GM13977 (cell line): Measurements from ENCODE around the gene DPCD.

ENCODE experiments used
- DNase-seq: peaks from one replicate; pipeline ENCODE4 v3.0.0; 2012; ENCODE audit warnings: low spot score
- in situ Hi-C: fragments of 300-500 bp; cut with MboI; formaldehyde crosslinking; loops from one replicate; pipeline ENCODE4 v1.12.0; 2022; ENCODE audit warnings: low sequenced_read_pairs, low pct_unique_long_range_greater_than_20kb, mixed read lengths, inconsistent platforms; ENCODE audit not compliant: unreplicated experiment
- TF ChIP-seq, protein P1 (sequence below): IDR thresholded peaks from 2 replicates; pipeline ENCODE4 v1.5.1; 2012; ENCODE audit warnings: mild to moderate bottlenecking, control low read depth; ENCODE audit not compliant: insufficient read depth; ENCODE audit errors: extremely low read depth, missing control alignments

Gene DPCD

DNA sequence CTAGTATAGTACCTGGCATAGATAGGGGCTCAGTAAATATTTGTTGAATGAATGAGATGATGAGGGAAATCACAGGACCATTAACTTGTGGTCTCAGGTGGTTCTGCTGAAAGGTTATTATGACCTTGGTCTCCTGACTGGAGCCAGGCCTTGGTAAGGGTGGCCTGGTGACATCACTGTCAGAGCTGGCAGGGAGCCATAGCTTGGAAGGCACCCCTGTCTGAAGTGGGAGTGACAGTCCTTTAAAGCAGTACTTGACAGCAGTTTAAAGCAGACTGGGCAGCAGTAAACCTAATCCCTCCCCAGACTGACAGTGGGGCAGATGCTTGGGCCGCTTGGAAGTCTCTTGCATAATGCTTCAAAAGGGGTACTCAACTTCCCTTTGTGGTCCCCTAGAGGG, 13.4 kb downstream of the DPCD start:
- no peak for DNase-seq
- TF ChIP-seq, protein P1, sequence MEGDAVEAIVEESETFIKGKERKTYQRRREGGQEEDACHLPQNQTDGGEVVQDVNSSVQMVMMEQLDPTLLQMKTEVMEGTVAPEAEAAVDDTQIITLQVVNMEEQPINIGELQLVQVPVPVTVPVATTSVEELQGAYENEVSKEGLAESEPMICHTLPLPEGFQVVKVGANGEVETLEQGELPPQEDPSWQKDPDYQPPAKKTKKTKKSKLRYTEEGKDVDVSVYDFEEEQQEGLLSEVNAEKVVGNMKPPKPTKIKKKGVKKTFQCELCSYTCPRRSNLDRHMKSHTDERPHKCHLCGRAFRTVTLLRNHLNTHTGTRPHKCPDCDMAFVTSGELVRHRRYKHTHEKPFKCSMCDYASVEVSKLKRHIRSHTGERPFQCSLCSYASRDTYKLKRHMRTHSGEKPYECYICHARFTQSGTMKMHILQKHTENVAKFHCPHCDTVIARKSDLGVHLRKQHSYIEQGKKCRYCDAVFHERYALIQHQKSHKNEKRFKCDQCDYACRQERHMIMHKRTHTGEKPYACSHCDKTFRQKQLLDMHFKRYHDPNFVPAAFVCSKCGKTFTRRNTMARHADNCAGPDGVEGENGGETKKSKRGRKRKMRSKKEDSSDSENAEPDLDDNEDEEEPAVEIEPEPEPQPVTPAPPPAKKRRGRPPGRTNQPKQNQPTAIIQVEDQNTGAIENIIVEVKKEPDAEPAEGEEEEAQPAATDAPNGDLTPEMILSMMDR: no peak
- in situ Hi-C loops: loop anchor here (5.0 to 10.0 kb wide), 2 partner anchors 181 to 473 kb away; partner anchors contain the start of gene NPM3

DNA sequence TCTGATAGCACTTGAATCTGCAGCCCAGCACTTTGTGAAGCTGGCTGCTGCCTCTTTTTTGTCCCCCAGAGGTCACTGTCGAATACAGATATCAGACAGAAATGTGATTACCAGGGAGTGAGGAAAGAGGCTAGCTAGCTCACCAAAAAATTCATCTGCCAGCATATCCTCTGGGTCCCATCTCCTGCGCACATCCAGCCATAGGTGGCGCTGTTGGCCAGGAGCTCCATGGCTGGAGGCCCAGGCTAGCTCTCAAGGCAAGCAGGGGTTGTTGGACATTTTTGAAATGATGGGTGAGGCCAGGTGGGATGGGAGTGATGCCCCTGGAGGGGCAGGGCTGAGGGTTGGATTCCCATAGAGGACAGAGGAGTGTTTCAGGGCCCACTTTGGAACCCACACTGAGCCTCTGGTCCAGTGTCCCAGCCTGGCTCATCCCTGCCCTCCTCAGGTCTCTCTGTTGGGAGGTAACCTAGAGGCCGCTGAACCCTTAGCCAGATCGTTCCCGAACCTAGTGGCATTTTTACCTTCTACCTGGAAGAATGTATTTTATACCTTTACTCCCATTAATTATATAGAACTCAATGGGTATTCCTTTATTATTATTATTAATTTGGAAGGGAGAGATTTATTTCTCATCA, 14.8 kb downstream of the DPCD start:
- in situ Hi-C loops: loop anchor here (5.0 to 10.0 kb wide), 2 partner anchors 179 to 472 kb away; partner anchors contain the start of gene NPM3
- TF ChIP-seq, protein P1: peak; percentile 98
- peak; percentile 86 for DNase-seq

DNA sequence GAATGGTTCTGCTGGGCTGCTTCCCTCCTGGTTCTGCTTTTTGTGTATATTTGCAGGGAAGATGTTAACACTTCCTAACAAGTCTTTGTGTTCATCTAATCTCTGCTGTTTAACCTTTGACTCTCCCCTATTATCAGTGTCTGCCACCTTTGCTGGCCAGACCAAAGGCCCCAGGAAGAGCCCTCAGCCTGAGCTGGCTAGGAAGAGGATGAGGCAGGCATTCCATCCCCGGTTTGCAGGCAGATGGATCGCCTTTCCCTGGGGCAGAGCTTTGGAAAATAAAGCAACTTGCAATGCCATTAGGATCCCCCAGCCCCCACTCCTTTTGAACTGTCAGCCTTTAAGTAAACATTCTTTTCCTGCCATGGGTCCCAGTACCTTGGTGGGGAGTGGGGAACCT, 19.0 kb downstream of the DPCD start:
- TF ChIP-seq, protein P1: no peak
- DNase-seq: no peak
- in situ Hi-C loops: loop anchor here (10.0 kb wide), 1 partner anchor 468 kb away; no protein-coding TSS in a partner anchor

DNA sequence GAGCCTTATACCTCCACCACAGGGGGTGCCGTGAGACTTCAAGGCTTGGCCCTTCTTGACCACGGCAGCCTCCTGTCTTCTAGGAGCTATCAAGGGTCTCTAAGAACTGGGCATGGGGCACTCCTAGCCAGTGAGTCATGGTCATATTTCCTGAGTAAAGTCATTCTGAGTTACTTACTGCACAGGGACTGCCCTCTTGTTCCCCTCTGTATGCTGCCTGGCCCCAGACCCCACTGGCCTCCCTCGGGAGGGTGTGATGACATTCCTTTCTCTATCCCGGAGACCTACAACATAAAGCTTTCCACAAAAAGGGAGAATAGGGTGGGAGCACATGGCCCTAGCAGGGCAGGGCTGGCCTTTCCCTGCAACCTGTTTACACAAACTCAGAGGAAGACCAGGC, 21.4 kb downstream of the DPCD start:
- in situ Hi-C loops: loop anchor here (10.0 kb wide), 1 partner anchor 465 kb away; no protein-coding TSS in a partner anchor
- TF ChIP-seq, protein P1: no peak
- no peak for DNase-seq

DNA sequence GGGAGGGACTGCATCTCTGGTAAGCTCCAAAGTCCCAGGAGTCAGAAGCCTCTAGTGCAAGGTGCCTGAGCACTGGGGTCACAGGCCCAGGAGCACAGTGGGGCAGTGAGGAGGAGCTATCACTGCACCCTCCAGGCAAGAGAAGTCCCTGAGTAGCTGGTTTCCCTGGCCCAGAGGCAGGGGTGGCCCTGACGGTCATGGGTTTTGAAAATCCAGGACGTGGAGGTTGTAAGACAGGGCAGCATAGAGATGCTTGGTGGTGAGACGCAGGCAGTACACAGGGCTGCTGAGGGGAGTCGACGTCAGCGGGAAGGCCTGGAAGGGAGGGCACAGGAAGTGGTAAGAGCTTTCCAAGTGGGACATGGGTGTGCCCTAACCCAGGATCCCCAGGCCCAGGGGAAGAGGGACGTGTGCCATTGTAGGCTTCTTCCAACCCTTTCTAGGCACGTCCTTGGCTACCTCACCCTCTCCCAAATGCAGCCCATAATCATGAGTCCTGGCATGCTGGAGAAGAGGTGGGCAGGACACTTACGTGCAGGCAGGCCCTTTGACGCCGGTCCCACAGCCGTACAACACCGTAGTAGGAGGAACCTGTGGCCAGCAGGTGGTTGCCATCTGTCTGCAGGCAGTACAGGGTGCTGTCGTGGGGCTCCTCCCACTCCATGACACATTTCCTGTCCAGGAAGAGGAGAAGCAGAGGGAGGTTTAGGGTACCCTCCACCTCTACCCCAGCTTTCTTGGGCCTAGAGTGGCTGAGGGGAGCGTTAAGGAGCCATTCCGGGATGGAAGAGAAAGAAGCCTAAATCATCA, 23.2 kb downstream of the DPCD start:
- TF ChIP-seq, protein P1: no peak
- DNase-seq: no peak
- in situ Hi-C loops: no loop called here

DNA sequence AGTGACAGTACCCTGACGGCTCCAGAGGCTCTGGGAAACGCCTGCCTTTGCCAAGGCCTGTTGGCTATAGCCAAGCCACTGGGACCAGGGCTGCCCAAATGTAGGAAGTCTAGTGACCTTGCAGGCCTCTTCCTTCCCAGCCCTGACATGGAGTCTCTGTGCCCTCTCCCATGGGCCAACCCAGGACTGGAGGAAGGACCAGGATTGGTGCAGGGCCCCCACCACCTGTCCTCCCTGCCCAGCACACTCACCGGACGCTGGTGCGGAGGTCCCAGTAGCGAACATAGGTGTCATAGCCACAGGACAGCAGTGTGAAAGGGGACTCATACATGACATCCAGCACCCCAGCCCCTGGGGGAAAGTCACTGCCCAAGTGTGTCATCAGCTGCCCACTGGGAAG, 24.0 kb downstream of the DPCD start:
- in situ Hi-C loops: no loop called here
- no peak for DNase-seq

More for the DNA sequence above, 24.0 kb downstream of the DPCD start:
- TF ChIP-seq, protein P1: no peak
